ENCODE results near the gene TNXB.

DNA sequence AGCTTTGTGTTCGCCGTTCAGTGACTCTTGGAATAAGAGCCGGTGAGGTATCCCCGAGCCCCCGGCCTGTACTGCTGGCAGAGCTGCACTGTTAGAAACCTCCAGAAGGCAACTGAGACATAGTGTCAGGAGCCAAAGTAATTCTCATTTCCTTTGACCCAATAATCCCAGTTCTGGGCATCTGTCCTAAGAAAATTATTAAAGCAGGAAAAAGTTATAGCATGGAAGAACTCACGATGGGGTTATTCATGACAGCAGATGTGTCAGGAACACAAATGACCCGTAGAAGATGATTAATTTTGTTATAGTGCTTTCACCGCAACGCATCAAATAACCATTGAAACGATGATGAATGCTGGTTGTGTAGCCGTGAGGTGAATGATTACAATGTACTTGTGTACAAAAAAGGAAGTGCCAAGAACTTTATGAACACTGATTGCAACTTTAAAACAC is 50.6 kb downstream of the TNXB start:
- TF ChIP-seq, protein P1, sequence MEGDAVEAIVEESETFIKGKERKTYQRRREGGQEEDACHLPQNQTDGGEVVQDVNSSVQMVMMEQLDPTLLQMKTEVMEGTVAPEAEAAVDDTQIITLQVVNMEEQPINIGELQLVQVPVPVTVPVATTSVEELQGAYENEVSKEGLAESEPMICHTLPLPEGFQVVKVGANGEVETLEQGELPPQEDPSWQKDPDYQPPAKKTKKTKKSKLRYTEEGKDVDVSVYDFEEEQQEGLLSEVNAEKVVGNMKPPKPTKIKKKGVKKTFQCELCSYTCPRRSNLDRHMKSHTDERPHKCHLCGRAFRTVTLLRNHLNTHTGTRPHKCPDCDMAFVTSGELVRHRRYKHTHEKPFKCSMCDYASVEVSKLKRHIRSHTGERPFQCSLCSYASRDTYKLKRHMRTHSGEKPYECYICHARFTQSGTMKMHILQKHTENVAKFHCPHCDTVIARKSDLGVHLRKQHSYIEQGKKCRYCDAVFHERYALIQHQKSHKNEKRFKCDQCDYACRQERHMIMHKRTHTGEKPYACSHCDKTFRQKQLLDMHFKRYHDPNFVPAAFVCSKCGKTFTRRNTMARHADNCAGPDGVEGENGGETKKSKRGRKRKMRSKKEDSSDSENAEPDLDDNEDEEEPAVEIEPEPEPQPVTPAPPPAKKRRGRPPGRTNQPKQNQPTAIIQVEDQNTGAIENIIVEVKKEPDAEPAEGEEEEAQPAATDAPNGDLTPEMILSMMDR (IDR thresholded peaks at IDR 0.05) = no peak
- TF ChIP-seq POLR2A (IDR thresholded peaks at IDR 0.05; ENCODE audit: low read length) (no peak), MAFK (IDR thresholded peaks at IDR 0.05; ENCODE audit: partially characterized antibody) (no peak), ZC3H11A (IDR thresholded peaks at IDR 0.05) (no peak), CHD2 (IDR thresholded peaks at IDR 0.05; ENCODE audit: low read length, partially characterized antibody) (no peak), HDAC2 (IDR thresholded peaks at IDR 0.05) (no peak), RAD21 (conservative IDR thresholded peaks at IDR 0.05 in 1 of 2, IDR thresholded peaks at IDR 0.05 in 1 of 2) (no peak), FOXS1 (CRISPR knock-in tag; IDR thresholded peaks at IDR 0.05) (no peak), BHLHE40 (IDR thresholded peaks at IDR 0.05; ENCODE audit: low read depth, low read length) (no peak)
- TF ChIP-seq, protein P2, sequence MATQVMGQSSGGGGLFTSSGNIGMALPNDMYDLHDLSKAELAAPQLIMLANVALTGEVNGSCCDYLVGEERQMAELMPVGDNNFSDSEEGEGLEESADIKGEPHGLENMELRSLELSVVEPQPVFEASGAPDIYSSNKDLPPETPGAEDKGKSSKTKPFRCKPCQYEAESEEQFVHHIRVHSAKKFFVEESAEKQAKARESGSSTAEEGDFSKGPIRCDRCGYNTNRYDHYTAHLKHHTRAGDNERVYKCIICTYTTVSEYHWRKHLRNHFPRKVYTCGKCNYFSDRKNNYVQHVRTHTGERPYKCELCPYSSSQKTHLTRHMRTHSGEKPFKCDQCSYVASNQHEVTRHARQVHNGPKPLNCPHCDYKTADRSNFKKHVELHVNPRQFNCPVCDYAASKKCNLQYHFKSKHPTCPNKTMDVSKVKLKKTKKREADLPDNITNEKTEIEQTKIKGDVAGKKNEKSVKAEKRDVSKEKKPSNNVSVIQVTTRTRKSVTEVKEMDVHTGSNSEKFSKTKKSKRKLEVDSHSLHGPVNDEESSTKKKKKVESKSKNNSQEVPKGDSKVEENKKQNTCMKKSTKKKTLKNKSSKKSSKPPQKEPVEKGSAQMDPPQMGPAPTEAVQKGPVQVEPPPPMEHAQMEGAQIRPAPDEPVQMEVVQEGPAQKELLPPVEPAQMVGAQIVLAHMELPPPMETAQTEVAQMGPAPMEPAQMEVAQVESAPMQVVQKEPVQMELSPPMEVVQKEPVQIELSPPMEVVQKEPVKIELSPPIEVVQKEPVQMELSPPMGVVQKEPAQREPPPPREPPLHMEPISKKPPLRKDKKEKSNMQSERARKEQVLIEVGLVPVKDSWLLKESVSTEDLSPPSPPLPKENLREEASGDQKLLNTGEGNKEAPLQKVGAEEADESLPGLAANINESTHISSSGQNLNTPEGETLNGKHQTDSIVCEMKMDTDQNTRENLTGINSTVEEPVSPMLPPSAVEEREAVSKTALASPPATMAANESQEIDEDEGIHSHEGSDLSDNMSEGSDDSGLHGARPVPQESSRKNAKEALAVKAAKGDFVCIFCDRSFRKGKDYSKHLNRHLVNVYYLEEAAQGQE (IDR thresholded peaks at IDR 0.05) = no peak
